Spinal cord (tissue), 10 donors: Measurements from ENCODE around the gene SCFD2. TPM values are rescaled to one million over a fixed set of nuclear protein-coding genes. Genes with fewer than 3 reads are reported as not detected.

Experiments
- DNase-seq, 6 donors: peaks; one replicate each; pipeline versions ENCODE4 v3.0.0 to v3.0.0-alpha.2; 2013 to 2015; ENCODE audit warnings: low spot score in 6 of 6, low read depth in 4 of 6
- H3K27ac ChIP-seq: one replicate; pipeline ENCODE4 v1.5.1; 2013; ENCODE audit warnings: low read depth, low read length, control low read depth
- H3K27me3 ChIP-seq: one replicate; pipeline ENCODE4 v1.6.1; 2013; ENCODE audit warnings: low read length; ENCODE audit not compliant: control insufficient read depth, insufficient read depth
- H3K36me3 ChIP-seq: one replicate; pipeline ENCODE4 v1.6.1; 2013; ENCODE audit warnings: low read length; ENCODE audit not compliant: control insufficient read depth, insufficient read depth
- H3K4me1 ChIP-seq: one replicate; pipeline ENCODE4 v1.6.1; 2013; ENCODE audit warnings: low read length; ENCODE audit not compliant: control insufficient read depth, insufficient read depth
- H3K4me3 ChIP-seq: one replicate; pipeline ENCODE4 v1.5.1; 2013; ENCODE audit warnings: low read depth, low read length, control low read depth
- H3K9me3 ChIP-seq: one replicate; pipeline ENCODE4 v1.6.1; 2013; ENCODE audit warnings: low read length; ENCODE audit not compliant: control insufficient read depth, insufficient read depth
- WGBS: methylation state at CpG from one replicate; pipeline ENCODE4 v1.1.5; 2013; ENCODE audit warnings: missing lambda C conversion rate; ENCODE audit not compliant: insufficient coverage; 5-methylcytosine and 5-hydroxymethylcytosine counted together
- polyA plus RNA-seq, 2 donors: library from polyadenylated mRNA; unstranded; fragments of 120-200 nt; gene quantifications; one replicate each; pipeline ENCODE4 v1.2.1, GENCODE V29; 2013; ENCODE audit not compliant: insufficient read length in 2 of 2
- total RNA-seq, 2 donors: library from RNA; depleted of rRNA in 1 of 2; stranded (reverse); fragments of 120-200 nt in 1 of 2; fragments of >200 nt in 1 of 2; gene quantifications; one replicate each; pipeline versions ENCODE4 v1.2.3 to v1.2.4, GENCODE V29; 2013 to 2014
- donor health status: healthy.

The SCFD2 gene
- total and polyA plus RNA-seq, 4 donors: 15.6 to 19.5 (median 17.7) TPM

- H3K27ac ChIP-seq: peak overlapping the region; percentile 18
- no peaks in the 10 kb centered on the region for H3K9me3 ChIP-seq
- H3K27me3 ChIP-seq: no peaks in the 10 kb centered on the region
- WGBS: 19% methylated on average over 8 of the region's 9 CpGs
- peaks cover 16% of the 10 kb centered on the region for H3K4me1 ChIP-seq
- H3K4me3 ChIP-seq: no peak overlapping the region
- H3K36me3 ChIP-seq: no peaks in the 10 kb centered on the region
- DNase-seq: peak in 3 of 6 donors; percentile 48 to 95 (median 66)
Measured at GRCh38 chr4:52957220-52957686, 408.6 kb downstream of the SCFD2 start.

DNA sequence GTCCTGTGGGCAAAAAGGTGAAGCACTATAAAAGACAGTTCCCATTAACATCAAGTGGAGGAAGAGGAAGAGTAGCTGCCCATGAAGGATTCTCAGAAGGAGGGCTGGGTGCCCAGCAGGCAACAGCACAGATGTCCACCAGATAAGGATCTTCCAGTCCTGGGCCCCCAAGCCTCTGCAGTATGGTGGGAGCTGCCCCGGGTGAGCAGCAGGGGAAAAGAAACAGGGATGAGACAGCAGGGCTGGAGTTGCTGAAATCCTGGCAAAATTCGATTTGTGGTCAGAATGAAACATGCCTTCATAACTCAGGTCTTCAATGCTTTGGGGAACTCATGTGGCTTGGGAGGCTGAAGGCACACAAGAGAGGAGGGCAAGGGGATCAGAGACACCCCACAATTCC lies 409.2 kb downstream of the SCFD2 start:
- DNase-seq: no peak
- no peak overlapping the region for H3K4me3 ChIP-seq
- H3K27me3 ChIP-seq: no peaks in the 10 kb centered on the region
- WGBS: 50% methylated on average over 2 of the region's 2 CpGs
- no peak overlapping the region for H3K27ac ChIP-seq
- no peaks in the 10 kb centered on the region for H3K36me3 ChIP-seq
- no peaks in the 10 kb centered on the region for H3K9me3 ChIP-seq
- peaks cover 16% of the 10 kb centered on the region for H3K4me1 ChIP-seq

DNA sequence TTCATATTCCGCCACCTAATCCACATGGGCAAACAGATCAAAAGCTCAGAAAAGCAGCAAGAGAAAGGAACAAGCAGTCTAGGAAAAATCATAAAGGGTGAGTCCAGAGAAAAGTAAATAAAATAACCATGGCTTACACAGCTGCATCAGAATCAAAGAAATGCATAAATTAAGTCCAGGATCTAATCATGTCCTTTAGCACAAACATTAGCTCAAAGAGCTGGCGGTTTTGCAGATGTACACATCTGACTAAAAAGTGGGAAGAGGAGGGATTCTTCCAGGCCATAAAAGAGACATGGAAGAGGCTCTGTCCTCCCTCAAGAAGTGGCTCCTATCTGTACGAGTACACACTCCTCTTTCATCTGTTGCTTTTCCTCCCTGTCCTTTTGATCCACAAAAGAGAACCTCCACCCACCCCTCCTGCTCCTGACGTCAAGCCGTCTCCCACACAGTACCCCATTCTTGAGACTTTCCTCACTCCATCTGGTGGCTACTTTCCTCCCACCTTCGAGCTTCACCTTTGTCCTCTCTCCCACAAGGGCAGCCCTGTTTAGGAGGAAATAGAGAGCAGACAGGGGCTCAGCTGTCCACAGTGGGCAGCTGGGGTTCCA lies 411.2 kb downstream of the SCFD2 start:
- Histone ChIP-seq H3K27ac (peak overlapping the region; percentile 42), H3K9me3 (no peaks in the 10 kb centered on the region), H3K27me3 (no peaks in the 10 kb centered on the region), H3K4me1 (peaks cover 16% of the 10 kb centered on the region), H3K4me3 (no peak overlapping the region), H3K36me3 (no peaks in the 10 kb centered on the region)
- WGBS: 70% methylated on average over 3 of the region's 6 CpGs
- DNase-seq: peak in 1 of 6 donors; percentile 32

DNA sequence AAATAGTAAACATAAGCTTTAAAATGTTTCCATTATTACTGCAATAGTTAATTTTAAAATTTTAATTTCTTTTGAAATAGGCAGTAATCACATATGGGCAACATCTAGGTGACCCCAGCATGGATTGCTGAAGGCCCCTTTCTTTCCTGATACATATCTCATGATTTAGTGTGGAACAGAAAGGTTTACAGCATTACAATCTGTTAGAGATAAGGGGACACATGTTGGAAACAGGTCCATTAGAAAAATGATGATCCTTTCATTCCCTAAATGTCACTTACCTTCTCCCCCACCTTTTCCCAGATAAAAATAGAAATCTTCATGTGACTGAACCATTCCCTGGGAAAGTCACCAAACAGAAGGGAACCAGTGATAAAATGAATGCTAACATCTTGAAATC lies 413.3 kb downstream of the SCFD2 start:
- DNase-seq: no peak
- no peaks in the 10 kb centered on the region for H3K27me3 ChIP-seq
- no peak overlapping the region for H3K4me3 ChIP-seq
- no peaks in the 10 kb centered on the region for H3K36me3 ChIP-seq
- no peak overlapping the region for H3K27ac ChIP-seq
- H3K9me3 ChIP-seq: no peaks in the 10 kb centered on the region
- peaks cover 16% of the 10 kb centered on the region for H3K4me1 ChIP-seq

GRCh38 chr4:52951016-52951415 lies 414.8 kb downstream of the SCFD2 start:
- no peaks in the 10 kb centered on the region for H3K9me3 ChIP-seq
- peaks cover 6% of the 10 kb centered on the region for H3K4me1 ChIP-seq
- H3K27ac ChIP-seq: no peak overlapping the region
- no peaks in the 10 kb centered on the region for H3K36me3 ChIP-seq
- no peak for DNase-seq
- 80% methylated on average over 1 of the region's 3 CpGs for WGBS
- H3K27me3 ChIP-seq: no peaks in the 10 kb centered on the region
- H3K4me3 ChIP-seq: no peak overlapping the region

DNA sequence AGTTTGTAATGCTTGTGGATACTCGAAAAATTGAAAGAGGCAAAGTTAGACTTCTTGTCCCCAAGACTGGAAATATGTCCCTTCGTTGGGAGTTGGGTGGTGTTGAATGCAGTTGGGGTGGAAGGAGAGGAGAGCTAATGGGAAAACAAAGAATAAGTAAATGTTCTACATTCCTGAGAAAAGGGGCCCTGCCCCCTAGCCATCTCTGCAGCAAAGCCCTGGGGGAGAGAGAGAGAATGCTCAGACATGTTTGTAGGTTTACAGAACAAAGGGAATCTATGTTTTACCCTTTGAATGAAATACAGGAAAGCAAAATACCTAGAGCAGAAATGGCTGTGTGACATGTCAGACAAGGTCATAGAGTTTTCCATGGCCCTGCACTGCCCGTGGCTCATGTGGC lies 415.6 kb downstream of the SCFD2 start:
- WGBS: 81% methylated on average over 3 of the region's 3 CpGs
- H3K9me3 ChIP-seq: no peaks in the 10 kb centered on the region
- H3K4me3 ChIP-seq: no peak overlapping the region
- H3K27me3 ChIP-seq: no peaks in the 10 kb centered on the region
- no peak for DNase-seq
- H3K36me3 ChIP-seq: no peaks in the 10 kb centered on the region
- H3K4me1 ChIP-seq: peaks cover 6% of the 10 kb centered on the region
- no peak overlapping the region for H3K27ac ChIP-seq

- H3K27me3 ChIP-seq: no peaks in the 10 kb centered on the region
- H3K4me3 ChIP-seq: no peak overlapping the region
- WGBS: 53% methylated on average over 4 of the region's 4 CpGs
- H3K27ac ChIP-seq: no peak overlapping the region
- DNase-seq: no peak
- H3K9me3 ChIP-seq: no peaks in the 10 kb centered on the region
- H3K4me1 ChIP-seq: peaks cover 6% of the 10 kb centered on the region
- no peaks in the 10 kb centered on the region for H3K36me3 ChIP-seq
Measured at GRCh38 chr4:52949336-52949735, 416.5 kb downstream of the SCFD2 start.

DNA sequence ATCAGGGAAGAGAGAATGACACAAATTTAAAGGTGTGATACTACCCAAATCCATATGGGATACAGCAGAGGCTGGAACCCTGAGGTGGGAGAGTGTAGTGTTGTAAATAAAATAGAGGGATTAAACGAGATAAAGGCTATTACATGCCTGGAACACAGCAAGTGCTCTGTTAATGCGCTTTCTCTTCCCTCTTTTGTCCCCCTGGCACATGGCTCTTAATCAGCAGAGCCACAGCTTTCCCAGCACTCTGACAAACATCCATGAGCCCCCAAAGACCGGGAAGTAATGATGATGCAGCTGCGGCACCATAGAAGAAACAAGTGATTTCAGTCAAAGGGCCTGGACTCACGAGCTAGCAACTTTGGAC lies 417.8 kb downstream of the SCFD2 start:
- no peak overlapping the region for H3K27ac ChIP-seq
- DNase-seq: peak in 3 of 6 donors; percentile 36 to 94 (median 62)

DNA sequence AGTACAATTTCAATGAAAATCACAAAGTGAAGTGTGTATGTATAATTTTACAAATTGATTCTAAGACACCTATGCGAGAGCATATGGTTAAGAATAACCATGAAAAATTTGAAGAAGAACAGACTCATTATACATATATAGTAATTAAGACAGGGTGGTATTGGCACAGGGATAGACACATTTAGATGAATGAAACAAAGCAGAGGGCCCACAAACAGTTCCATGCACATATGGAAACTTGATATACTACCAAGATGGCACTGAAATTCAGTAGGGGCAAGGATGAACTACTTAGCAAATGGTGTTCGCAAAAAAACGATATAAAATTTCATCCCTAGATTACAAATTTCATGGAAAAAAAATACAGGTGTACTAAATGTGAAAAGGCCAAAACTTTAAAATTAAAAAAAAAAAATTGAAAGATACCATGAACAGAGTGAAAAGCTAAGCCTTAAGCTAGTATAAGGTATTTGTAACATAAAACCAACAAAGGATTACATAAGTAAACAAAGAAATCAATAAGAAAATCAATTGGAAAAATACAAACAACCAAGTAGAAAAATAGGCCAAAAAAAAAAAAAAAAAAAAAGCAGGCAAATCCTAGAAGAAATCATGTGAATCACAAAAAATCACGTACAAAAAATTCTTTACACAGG lies 418.3 kb downstream of the SCFD2 start:
- Histone ChIP-seq H3K27ac (no peak overlapping the region), H3K4me3 (no peak overlapping the region), H3K27me3 (no peaks in the 10 kb centered on the region), H3K4me1 (no peaks in the 10 kb centered on the region), H3K9me3 (no peaks in the 10 kb centered on the region), H3K36me3 (no peaks in the 10 kb centered on the region)
- no CpG with 5 or more reads among the region's 4 CpGs for WGBS
- DNase-seq: peak in 2 of 6 donors; percentile 14 to 55

More for the DNA sequence above, 417.8 kb downstream of the SCFD2 start:
- 34% methylated on average over 3 of the region's 5 CpGs for WGBS
- Histone ChIP-seq H3K4me1 (no peaks in the 10 kb centered on the region), H3K36me3 (no peaks in the 10 kb centered on the region), H3K27me3 (no peaks in the 10 kb centered on the region), H3K4me3 (no peak overlapping the region), H3K9me3 (no peaks in the 10 kb centered on the region)

DNA sequence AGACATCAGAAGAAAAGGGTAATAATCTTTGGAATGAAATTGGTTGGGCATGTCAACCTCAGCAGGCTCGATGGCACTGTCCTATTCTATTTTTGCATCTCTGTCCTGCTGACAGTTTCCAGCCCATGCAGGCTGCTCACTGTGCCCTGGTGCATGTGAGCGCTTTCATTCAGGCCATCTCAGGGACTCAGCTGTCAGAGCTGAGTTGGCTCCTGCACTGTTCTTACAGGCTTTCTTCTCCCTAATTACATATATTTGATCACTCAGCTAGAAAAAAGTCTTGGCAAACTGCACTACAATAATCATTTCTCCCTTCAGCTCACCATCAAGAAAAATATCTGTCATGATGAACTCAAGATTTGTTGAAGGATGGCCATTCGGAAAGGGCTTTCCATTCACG lies 419.0 kb downstream of the SCFD2 start:
- Histone ChIP-seq H3K4me3 (no peak overlapping the region), H3K36me3 (no peaks in the 10 kb centered on the region), H3K9me3 (no peaks in the 10 kb centered on the region), H3K27me3 (no peaks in the 10 kb centered on the region), H3K4me1 (no peaks in the 10 kb centered on the region), H3K27ac (no peak overlapping the region)
- 53% methylated on average over 2 of the region's 4 CpGs for WGBS
- DNase-seq: peak in 2 of 6 donors; percentile 67 to 74
